Measurements from ENCODE around the gene SH3PXD2B. TPM values are rescaled to one million over a fixed set of nuclear protein-coding genes. Genes with fewer than 3 reads are reported as not detected.

The SH3PXD2B gene
- total RNA-seq, 3 donors from 2014 or later, result 35.3 to 118 (median 43.9) TPM

DNA sequence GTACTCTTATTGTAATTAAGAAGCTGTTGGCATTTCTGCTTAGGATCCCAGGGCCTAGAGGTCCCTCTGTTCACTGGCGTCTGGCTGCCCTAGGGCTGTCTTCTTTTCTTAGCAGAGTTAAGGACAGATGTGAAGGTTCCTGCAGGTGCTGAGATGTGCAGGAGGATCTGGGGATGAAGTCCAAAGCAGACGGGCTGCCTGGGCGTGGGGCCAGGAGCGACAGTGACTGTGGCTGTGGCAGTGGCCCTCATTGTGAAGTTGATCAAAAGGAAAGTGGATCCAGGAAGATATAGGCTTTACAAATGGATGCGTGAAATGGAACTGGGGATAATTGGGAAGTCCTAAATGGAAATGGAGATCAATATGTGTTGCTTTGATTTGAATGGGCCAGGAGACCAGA, 19.1 kb upstream of the SH3PXD2B start:
- TF ChIP-seq POLR2AphosphoS5 (IDR thresholded peaks at IDR 0.05) (no peak), CTCF (IDR thresholded peaks at IDR 0.05) (no peak), POLR2A (IDR thresholded peaks at IDR 0.05) (no peak)
- H3K4me1 ChIP-seq, result no peaks in the 10 kb centered on the region
- intact Hi-C loops (cut with DNase I; ENCODE audit: low total_unique reads), result no loop called here

GRCh38 chr5:172469697-172470096, 15.4 kb upstream of the SH3PXD2B start:
- Histone ChIP-seq H3K4me1 (no peaks in the 10 kb centered on the region), H3K4me3 (no peak overlapping the region), H3K27ac (no peak overlapping the region), H3K36me3 (no peaks in the 10 kb centered on the region), H3K27me3 (no peaks in the 10 kb centered on the region), H3K9me3 (no peaks in the 10 kb centered on the region)
- intact Hi-C loops (cut with DNase I; ENCODE audit: low total_unique reads), result loop anchor here (10.0 kb wide), 1 partner anchor 475 kb away; no protein-coding TSS in a partner anchor
- no peak for DNase-seq (ENCODE audit: low spot score in 2 of 2)
- no peak for TF ChIP-seq CTCF (IDR thresholded peaks at IDR 0.05)
- no peak for TF ChIP-seq POLR2AphosphoS5 (IDR thresholded peaks at IDR 0.05)
- no peak for TF ChIP-seq POLR2A (IDR thresholded peaks at IDR 0.05)

More for the DNA sequence above, 19.1 kb upstream of the SH3PXD2B start:
- Histone ChIP-seq H3K36me3 (no peaks in the 10 kb centered on the region), H3K27ac (no peak overlapping the region), H3K4me3 (no peak overlapping the region), H3K27me3 (no peaks in the 10 kb centered on the region), H3K9me3 (no peaks in the 10 kb centered on the region)
- DNase-seq (ENCODE audit: low spot score in 2 of 2), result no peak

- intact Hi-C loops (cut with DNase I; ENCODE audit: low total_unique reads), result loop anchor here (10.0 kb wide), 1 partner anchor 479 kb away; no protein-coding TSS in a partner anchor
- Histone ChIP-seq H3K9me3 (peaks cover 6 to 10% of the 10 kb centered on the region in 2 donors), H3K27me3 (no peaks in the 10 kb centered on the region), H3K4me3 (no peak overlapping the region), H3K27ac (no peak overlapping the region), H3K4me1 (no peaks in the 10 kb centered on the region), H3K36me3 (no peaks in the 10 kb centered on the region)
- no peak for TF ChIP-seq CTCF (IDR thresholded peaks at IDR 0.05)
- TF ChIP-seq POLR2AphosphoS5 (IDR thresholded peaks at IDR 0.05), result no peak
- no peak for TF ChIP-seq POLR2A (IDR thresholded peaks at IDR 0.05)
- no peak for DNase-seq (ENCODE audit: low spot score in 2 of 2)
Observed at GRCh38 chr5:172466062-172466461, 11.7 kb upstream of the SH3PXD2B start.

GRCh38 chr5:172463031-172463430, 8.7 kb upstream of the SH3PXD2B start:
- Histone ChIP-seq H3K27ac (no peak overlapping the region), H3K4me1 (no peaks in the 10 kb centered on the region), H3K4me3 (no peak overlapping the region), H3K27me3 (no peaks in the 10 kb centered on the region), H3K36me3 (no peaks in the 10 kb centered on the region), H3K9me3 (peaks cover 6 to 10% of the 10 kb centered on the region in 2 donors)
- DNase-seq (ENCODE audit: low spot score in 2 of 2), result no peak
- intact Hi-C loops (cut with DNase I; ENCODE audit: low total_unique reads), result loop anchor here (10.0 kb wide), 1 partner anchor 482 kb away; no protein-coding TSS in a partner anchor
- TF ChIP-seq POLR2AphosphoS5 (IDR thresholded peaks at IDR 0.05), result no peak
- TF ChIP-seq CTCF (IDR thresholded peaks at IDR 0.05), result no peak
- no peak for TF ChIP-seq POLR2A (IDR thresholded peaks at IDR 0.05)

- Histone ChIP-seq H3K36me3 (no peaks in the 10 kb centered on the region), H3K9me3 (peaks cover 6 to 10% of the 10 kb centered on the region in 2 donors), H3K4me3 (no peak overlapping the region), H3K27me3 (no peaks in the 10 kb centered on the region), H3K27ac (no peak overlapping the region), H3K4me1 (no peaks in the 10 kb centered on the region)
- intact Hi-C loops (cut with DNase I; ENCODE audit: low total_unique reads), result loop anchor here (1.0 to 10.0 kb wide), 2 partner anchors 45 to 485 kb away; no protein-coding TSS in a partner anchor
- no peak for TF ChIP-seq CTCF (IDR thresholded peaks at IDR 0.05)
- TF ChIP-seq POLR2A (IDR thresholded peaks at IDR 0.05), result no peak
- no peak for TF ChIP-seq POLR2AphosphoS5 (IDR thresholded peaks at IDR 0.05)
- DNase-seq (ENCODE audit: low spot score in 2 of 2), result no peak
Observed at GRCh38 chr5:172459783-172460165, 5.4 kb upstream of the SH3PXD2B start.
